HCT116 (cell line): ENCODE measurements around the gene RAD21L1. TPM values are rescaled to one million over a fixed set of nuclear protein-coding genes. Genes with fewer than 3 reads are reported as not detected.
A peak's percentile ranks its signal among the peaks of the same experiment; 100 is the strongest.

Source experiments
- ATAC-seq: fragments of 200-7000 bp; cut with Tn5 transposase; 2 replicates; pipeline ENCODE4 v1.9.1; 2020; ENCODE audit warnings: mild to moderate bottlenecking, moderate library complexity
- BruUV-seq: library from RNA; stranded (reverse); fragments of 400-500 nt; replicated peaks from 2 replicates; lab custom pipeline; 2021; lab: Mats Ljungman, UMichigan
- CTCF ChIA-PET: fragments of 300-600 bp; sonication (Branson Sonifier 250); formaldehyde crosslinking; loops from one replicate; lab custom pipeline; 2021; ENCODE audit warnings: antibody characterized with exemption; lab: Charles Lee
- POLR2A ChIA-PET: fragments of 300-600, 350-600 bp; sonication (Branson Sonifier 250); formaldehyde crosslinking; loops from one replicate; lab custom pipeline; 2021; ENCODE audit warnings: antibody characterized with exemption; lab: Charles Lee
- RAD21 ChIA-PET, 2 experiments: fragments of 300-600 bp; sonication (Branson Sonifier 250); formaldehyde crosslinking; loops; one replicate each; lab custom pipeline; 2023; ENCODE audit warnings: low total read pairs in 2 of 2; ENCODE audit not compliant: uncharacterized antibody in 2 of 2, unreplicated experiment in 2 of 2, low non-redundant PET in 1 of 2; lab: Charles Lee
- DNase-seq: peaks from one replicate; pipeline ENCODE4 v3.0.0-alpha.2; 2010; ENCODE audit warnings: low read depth, low spot score
- H2AFZ ChIP-seq: fragments of 200-600 bp; shearing (Covaris generic), sonication (generic); 2 replicates; pipeline ENCODE4 v1.6.1; 2017; ENCODE audit warnings: low read depth, mixed run types, mixed read lengths, antibody characterized with exemption, low read length; ENCODE audit not compliant: poor library complexity, severe bottlenecking
- H3K27ac ChIP-seq: 2 replicates; pipeline ENCODE4 v1.5.1; 2012; ENCODE audit warnings: low read depth, low read length
- H3K27me3 ChIP-seq: fragments of 200-600 bp; sonication (generic); 2 replicates; pipeline ENCODE4 v1.6.1; 2016; ENCODE audit warnings: mixed run types, low read length, mixed read lengths; ENCODE audit not compliant: insufficient read depth
- H3K36me3 ChIP-seq, 2 experiments: fragments of 200-500 bp in 1 of 2; fragments of 200-600 bp in 1 of 2; sonication (Bioruptor generic) in 1 of 2; sonication (generic) in 1 of 2; 2 replicates each; pipeline versions ENCODE4 v1.5.1 to v1.6.1; 2014 to 2016; ENCODE audit warnings: low read length in 2 of 2, inconsistent platforms in 1 of 2, mixed read lengths in 1 of 2, mixed run types in 1 of 2; ENCODE audit not compliant: insufficient read depth in 2 of 2, control insufficient read depth in 1 of 2
- H3K4me1 ChIP-seq, 2 experiments: fragments of 200-600 bp in 1 of 2; sonication (generic) in 1 of 2; 2 replicates each; pipeline versions ENCODE4 v1.5.1 to v1.6.1; 2012 to 2017; ENCODE audit warnings: low read length in 2 of 2, inconsistent platforms in 1 of 2, mild to moderate bottlenecking in 1 of 2, mixed read lengths in 1 of 2, mixed run types in 1 of 2, moderate library complexity in 1 of 2; ENCODE audit not compliant: insufficient read depth in 2 of 2, control insufficient read depth in 1 of 2
- H3K4me2 ChIP-seq: fragments of 200-600 bp; sonication (generic); 2 replicates; pipeline ENCODE4 v1.6.1; 2017; ENCODE audit warnings: mixed run types, low read length, mixed read lengths
- H3K4me3 ChIP-seq, 2 experiments: fragments of 200-600 bp in 1 of 2; sonication (generic) in 1 of 2; replicated peaks in 1 of 2; 2 replicates each; pipeline ENCODE4 v1.5.1; 2011 to 2016; ENCODE audit warnings: low read length in 2 of 2, control low read depth in 1 of 2, low read depth in 1 of 2, mild to moderate bottlenecking in 1 of 2, mixed read lengths in 1 of 2, mixed run types in 1 of 2
- H3K79me2 ChIP-seq: fragments of 200-600 bp; sonication (generic); 2 replicates; pipeline ENCODE4 v1.6.1; 2017; ENCODE audit warnings: mild to moderate bottlenecking, mixed run types, low read length, moderate library complexity, mixed read lengths; ENCODE audit not compliant: insufficient read depth
- H3K9ac ChIP-seq: fragments of 200-600 bp; sonication (generic); 2 replicates; pipeline ENCODE4 v1.6.1; 2016; ENCODE audit warnings: low read length, mixed read lengths
- H3K9me2 ChIP-seq: fragments of 200-600 bp; sonication (generic), shearing (Covaris generic); 2 replicates; pipeline ENCODE4 v1.6.1; 2017; ENCODE audit warnings: mixed run types, mild to moderate bottlenecking, moderate library complexity; ENCODE audit not compliant: insufficient read depth
- H3K9me3 ChIP-seq, 2 experiments: fragments of 200-500 bp in 1 of 2; fragments of 200-600 bp in 1 of 2; sonication (Bioruptor generic) in 1 of 2; sonication (generic) in 1 of 2; 2 replicates each; pipeline ENCODE4 v1.6.1; 2014 to 2017; ENCODE audit warnings: low read length in 2 of 2, mixed read lengths in 2 of 2, inconsistent platforms in 1 of 2, low read depth in 1 of 2, mild to moderate bottlenecking in 1 of 2, mixed run types in 1 of 2, moderate library complexity in 1 of 2; ENCODE audit not compliant: control insufficient read depth in 1 of 2, insufficient read depth in 1 of 2
- H4K20me1 ChIP-seq: fragments of 200-600 bp; sonication (generic), shearing (Covaris generic); 2 replicates; pipeline ENCODE4 v1.6.1; 2017; ENCODE audit warnings: mixed run types, mild to moderate bottlenecking, moderate library complexity; ENCODE audit not compliant: insufficient read depth
- ATF3 ChIP-seq: IDR thresholded peaks from 2 replicates; pipeline ENCODE4 v1.6.1; 2012
- CBX3 ChIP-seq: IDR thresholded peaks from 2 replicates; pipeline ENCODE4 v1.6.1; 2012; ENCODE audit warnings: low read depth
- CEBPB ChIP-seq: IDR thresholded peaks from 2 replicates; pipeline ENCODE4 v1.6.1; 2012; ENCODE audit warnings: low read depth
- ELF1 ChIP-seq: IDR thresholded peaks from 2 replicates; pipeline ENCODE4 v1.6.1; 2012; ENCODE audit warnings: low read depth, borderline replicate concordance
- FOSL1 ChIP-seq: IDR thresholded peaks from 2 replicates; pipeline ENCODE4 v1.6.1; 2012; ENCODE audit warnings: low read depth
- JUND ChIP-seq: IDR thresholded peaks from 2 replicates; pipeline ENCODE4 v1.6.1; 2012
- POLR2AphosphoS5 ChIP-seq: IDR thresholded peaks from 2 replicates; pipeline ENCODE4 v1.6.1; 2011; ENCODE audit warnings: mild to moderate bottlenecking, low read depth, low read length, moderate library complexity
- RAD21 ChIP-seq: IDR thresholded peaks from 2 replicates; pipeline ENCODE4 v1.6.1; 2012; ENCODE audit warnings: low read depth, mild to moderate bottlenecking
- SIN3A ChIP-seq: IDR thresholded peaks from 2 replicates; pipeline ENCODE4 v1.6.1; 2012; ENCODE audit warnings: low read depth
- SP1 ChIP-seq: IDR thresholded peaks from 2 replicates; pipeline ENCODE4 v1.6.1; 2012; ENCODE audit warnings: low read depth
- SRF ChIP-seq: IDR thresholded peaks from 2 replicates; pipeline ENCODE4 v1.6.1; 2012; ENCODE audit warnings: low read depth
- TCF7L2 ChIP-seq: IDR thresholded peaks from 2 replicates; pipeline ENCODE4 v1.7.0; 2011; ENCODE audit warnings: borderline replicate concordance, inconsistent platforms; ENCODE audit not compliant: insufficient read depth, insufficient read length; ENCODE audit errors: extremely low read depth
- YY1 ChIP-seq: IDR thresholded peaks from 2 replicates; pipeline ENCODE4 v1.6.1; 2011; ENCODE audit warnings: low read length, low read depth, moderate library complexity, mild to moderate bottlenecking; ENCODE audit not compliant: insufficient replicate concordance; ENCODE audit errors: extremely low read depth
- ZNF274 ChIP-seq: fragments of 200-500 bp; sonication (Bioruptor generic); IDR thresholded peaks from 2 replicates; pipeline ENCODE4 v1.6.1; 2014; ENCODE audit warnings: mild to moderate bottlenecking, low read depth, low read length, inconsistent platforms
- intact Hi-C: fragments of 100-400 bp; cut with micrococcal nuclease; formaldehyde crosslinking; loops from 2 replicates; pipeline ENCODE4 v1.10.0; 2022
- total RNA-seq: library from RNA; stranded (reverse); gene quantifications from one replicate; pipeline ENCODE4 v1.2.1, GENCODE V29; 2021; ENCODE audit not compliant: unreplicated experiment
- TF ChIP-seq, protein P1 (sequence below): IDR thresholded peaks from 2 replicates; pipeline ENCODE4 v1.6.1; 2012; ENCODE audit warnings: low read depth

The RAD21L1 gene
- total RNA-seq, 1 experiment from 2014 or later, result 0.17 TPM

DNA sequence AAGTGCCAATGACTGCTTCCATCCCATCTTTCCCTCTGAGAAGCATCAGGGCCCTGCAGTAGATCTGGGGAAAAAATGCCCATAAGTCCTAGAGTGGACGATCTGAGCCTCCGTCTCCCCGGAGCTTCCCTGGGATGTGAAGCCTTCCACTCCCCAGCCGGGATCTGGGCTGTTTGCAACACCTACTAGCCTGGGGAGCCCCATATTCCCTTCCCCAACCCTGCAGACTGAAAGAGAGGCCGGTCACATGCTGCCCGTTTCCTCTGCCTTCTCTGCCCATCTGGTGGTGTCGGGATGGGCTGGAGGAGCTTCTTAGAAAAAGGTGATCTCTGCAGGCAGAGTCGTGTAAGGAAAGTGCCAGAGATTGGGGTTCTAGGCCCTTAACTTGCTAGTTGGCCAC lies 41.3 kb downstream of the RAD21L1 start:
- no peak for TF ChIP-seq RAD21
- TF ChIP-seq JUND, result no peak
- TF ChIP-seq TCF7L2, result no peak
- no peak for TF ChIP-seq FOSL1
- no peak for TF ChIP-seq ATF3
- TF ChIP-seq POLR2AphosphoS5, result no peak
- TF ChIP-seq YY1, result no peak
- no peak for TF ChIP-seq SP1
- TF ChIP-seq, protein P1, sequence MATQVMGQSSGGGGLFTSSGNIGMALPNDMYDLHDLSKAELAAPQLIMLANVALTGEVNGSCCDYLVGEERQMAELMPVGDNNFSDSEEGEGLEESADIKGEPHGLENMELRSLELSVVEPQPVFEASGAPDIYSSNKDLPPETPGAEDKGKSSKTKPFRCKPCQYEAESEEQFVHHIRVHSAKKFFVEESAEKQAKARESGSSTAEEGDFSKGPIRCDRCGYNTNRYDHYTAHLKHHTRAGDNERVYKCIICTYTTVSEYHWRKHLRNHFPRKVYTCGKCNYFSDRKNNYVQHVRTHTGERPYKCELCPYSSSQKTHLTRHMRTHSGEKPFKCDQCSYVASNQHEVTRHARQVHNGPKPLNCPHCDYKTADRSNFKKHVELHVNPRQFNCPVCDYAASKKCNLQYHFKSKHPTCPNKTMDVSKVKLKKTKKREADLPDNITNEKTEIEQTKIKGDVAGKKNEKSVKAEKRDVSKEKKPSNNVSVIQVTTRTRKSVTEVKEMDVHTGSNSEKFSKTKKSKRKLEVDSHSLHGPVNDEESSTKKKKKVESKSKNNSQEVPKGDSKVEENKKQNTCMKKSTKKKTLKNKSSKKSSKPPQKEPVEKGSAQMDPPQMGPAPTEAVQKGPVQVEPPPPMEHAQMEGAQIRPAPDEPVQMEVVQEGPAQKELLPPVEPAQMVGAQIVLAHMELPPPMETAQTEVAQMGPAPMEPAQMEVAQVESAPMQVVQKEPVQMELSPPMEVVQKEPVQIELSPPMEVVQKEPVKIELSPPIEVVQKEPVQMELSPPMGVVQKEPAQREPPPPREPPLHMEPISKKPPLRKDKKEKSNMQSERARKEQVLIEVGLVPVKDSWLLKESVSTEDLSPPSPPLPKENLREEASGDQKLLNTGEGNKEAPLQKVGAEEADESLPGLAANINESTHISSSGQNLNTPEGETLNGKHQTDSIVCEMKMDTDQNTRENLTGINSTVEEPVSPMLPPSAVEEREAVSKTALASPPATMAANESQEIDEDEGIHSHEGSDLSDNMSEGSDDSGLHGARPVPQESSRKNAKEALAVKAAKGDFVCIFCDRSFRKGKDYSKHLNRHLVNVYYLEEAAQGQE, result no peak
- TF ChIP-seq CEBPB, result no peak
- no peak for TF ChIP-seq CBX3
- no peak for TF ChIP-seq ZNF274
- TF ChIP-seq SRF, result no peak
- no peak for TF ChIP-seq ELF1
- TF ChIP-seq SIN3A, result no peak
- Histone ChIP-seq H3K79me2 (no peaks in the 10 kb centered on the region), H3K27me3 (no peaks in the 10 kb centered on the region), H3K27ac (no peak overlapping the region), H3K4me1 (peaks cover 6 to 21% of the 10 kb centered on the region in 2 experiments; a peak in 3 of 4 replicates), H3K9me2 (no peaks in the 10 kb centered on the region), H2AFZ (no peak overlapping the region), H3K4me2 (peak overlapping the region; percentile 75), H3K36me3 (no peaks in the 10 kb centered on the region), H3K9me3 (no peaks in the 10 kb centered on the region), H3K4me3 (peak overlapping the region; percentile 57 to 70), H3K9ac (peak overlapping the region; percentile 39; the same call in 1 of the 2 replicates), H4K20me1 (no peaks in the 10 kb centered on the region)
- DNase-seq (no peak), ATAC-seq (no peak)
- RAD21 ChIA-PET, result no interaction called here
- POLR2A ChIA-PET, result interaction anchor here (1.4 kb wide), 1 partner anchor 9 kb away, joined by 3 read pairs; no protein-coding TSS in a partner anchor
- BruUV-seq, result no TSS peak
- intact Hi-C loops, result no loop called here
- CTCF ChIA-PET, result no interaction called here
